Bone marrow (tissue), 2 donors: ENCODE results near the gene FRY.
A peak's percentile ranks its signal among the peaks of the same experiment; 100 is the strongest.

Experiments
- DNase-seq, 2 donors: peaks; one replicate each; lab custom pipeline; 2025; lab: John Stamatoyannopoulos, UW

Gene FRY

DNA sequence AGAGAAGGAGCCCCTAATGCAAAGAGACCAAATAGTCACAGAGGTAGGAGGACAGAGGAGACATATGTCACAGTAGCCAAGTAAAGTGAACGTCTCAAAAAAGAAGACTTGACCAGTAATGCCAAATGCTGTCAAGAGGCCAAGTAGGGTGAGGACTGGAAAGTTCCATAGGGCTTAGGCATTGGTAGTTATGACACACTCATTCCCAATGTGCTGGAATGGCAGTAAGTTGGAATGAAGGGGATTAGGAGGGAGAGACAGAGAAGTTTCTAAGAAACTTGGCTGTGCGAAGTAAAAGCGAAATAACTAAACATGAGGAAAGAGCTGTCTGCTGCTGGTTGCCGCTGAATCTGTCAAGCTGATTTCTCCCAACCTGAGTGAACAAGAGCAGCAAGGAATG is 14.9 kb upstream of the FRY start:
- no peak for DNase-seq

- DNase-seq: no peak
Observed at GRCh38 chr13:32017474-32017873, 14.1 kb upstream of the FRY start.

DNA sequence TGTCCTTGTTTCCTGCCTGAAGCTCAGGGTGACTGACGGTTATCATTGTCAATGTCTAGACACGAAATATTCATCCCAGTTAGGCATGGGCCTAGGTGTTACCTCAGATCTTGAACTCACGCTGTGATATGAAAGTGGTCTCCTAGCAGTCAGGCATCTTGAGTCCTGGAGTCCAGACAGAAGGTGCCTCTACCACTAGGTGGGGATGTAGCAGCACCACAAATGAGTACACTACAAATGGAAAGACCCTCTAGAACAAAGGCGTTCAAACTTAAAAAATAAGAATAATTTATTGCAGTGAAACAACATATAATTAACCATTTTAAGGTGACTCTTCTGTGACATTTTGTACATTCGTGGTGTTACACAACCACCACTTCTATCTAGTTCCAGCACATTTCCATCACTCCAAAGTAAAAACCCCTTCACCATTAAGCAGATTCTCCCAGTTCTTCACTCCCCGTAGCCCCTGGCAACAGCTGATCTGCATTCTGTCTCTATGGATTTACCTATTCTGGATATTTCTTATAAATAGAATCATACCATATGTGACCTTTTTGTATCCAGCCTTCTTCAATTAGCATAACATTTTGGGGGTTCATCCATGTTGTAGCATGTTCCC is 11.9 kb upstream of the FRY start:
- peak in 1 of 2 donors; percentile 84 for DNase-seq

GRCh38 chr13:32021785-32022184 is 9.8 kb upstream of the FRY start:
- DNase-seq: no peak

DNA sequence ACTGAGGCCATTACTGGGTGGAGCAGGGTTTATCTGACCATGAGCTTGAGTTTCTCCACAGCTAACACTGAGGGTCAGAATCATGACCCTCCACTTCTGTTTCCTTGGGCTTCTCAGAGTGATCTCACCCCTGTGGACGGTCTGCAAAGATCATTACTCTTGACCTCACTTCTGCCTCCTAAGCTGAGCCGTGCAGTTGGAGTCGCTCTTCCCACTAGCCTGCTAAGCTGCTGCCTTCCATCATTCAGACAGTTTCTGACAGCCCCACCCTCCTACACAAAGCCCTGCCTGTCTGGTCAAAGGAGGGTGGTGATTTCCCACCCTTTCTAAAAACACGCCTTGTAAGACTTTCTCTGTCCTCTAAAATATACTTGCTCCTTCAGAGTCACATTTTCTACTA is 9.3 kb upstream of the FRY start:
- no peak for DNase-seq

DNA sequence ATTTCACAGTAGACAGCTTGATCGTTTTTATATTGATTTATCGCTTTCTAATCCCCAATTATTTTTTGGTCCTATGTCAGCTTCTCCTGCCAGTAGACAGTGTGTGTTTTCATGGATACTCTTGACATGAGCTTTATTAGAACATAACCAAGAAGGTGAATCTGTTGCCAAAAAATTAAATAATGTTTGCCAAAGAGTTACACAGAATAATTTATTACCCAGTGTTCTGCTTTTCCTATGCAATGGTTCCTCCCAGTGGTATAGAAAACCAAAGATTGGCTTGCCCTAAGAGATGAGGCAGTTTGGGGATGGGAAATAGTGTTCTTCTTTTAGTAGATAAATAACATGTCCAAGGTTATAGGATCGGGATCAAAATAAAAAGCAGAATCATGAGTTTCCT is 8.5 kb upstream of the FRY start:
- DNase-seq: no peak

- DNase-seq: peak in 1 of 2 donors; percentile 3
Observed at GRCh38 chr13:32023698-32024097, 7.9 kb upstream of the FRY start.

GRCh38 chr13:32024750-32025149 is 6.8 kb upstream of the FRY start:
- DNase-seq: no peak

DNA sequence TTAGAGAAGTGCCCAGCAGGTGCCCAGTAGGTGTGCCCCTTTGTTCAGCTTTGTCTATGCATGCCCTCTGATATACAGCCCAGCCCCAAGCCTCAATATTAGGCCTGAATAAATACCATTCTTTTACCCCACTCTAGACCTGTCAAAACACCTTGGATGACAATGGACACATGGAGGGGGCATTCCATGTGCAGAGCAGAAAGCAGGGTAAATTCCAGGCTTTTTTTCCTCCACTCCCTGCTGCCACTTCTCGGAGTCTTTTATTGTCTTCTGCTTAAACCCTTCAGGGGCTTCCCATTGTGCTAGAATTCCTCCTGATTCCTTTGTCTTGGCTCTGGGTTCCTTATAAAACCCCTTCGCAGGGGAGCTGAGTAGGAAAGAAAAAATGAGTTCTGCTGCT is 5.8 kb upstream of the FRY start:
- DNase-seq: no peak

GRCh38 chr13:32026623-32027022 is 5.0 kb upstream of the FRY start:
- DNase-seq: no peak

DNA sequence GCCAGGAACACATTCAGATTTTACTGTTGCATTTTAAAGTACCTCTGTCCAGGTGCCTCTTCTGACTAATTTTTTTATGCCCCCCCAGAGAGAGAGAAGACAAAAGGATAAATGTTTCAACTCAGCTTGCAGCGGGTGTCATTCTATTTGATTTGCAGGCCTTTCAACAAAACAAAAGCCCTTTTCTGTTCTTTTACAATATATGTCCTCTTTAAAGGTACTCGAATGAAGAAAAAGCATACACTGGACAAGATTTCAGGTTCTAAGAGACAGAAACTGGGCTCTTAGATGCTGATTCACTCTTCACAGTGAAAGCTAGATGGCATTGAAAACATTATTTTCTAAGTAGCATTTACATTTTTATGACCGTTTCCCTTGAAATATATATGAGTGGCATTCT is 2.9 kb upstream of the FRY start:
- no peak for DNase-seq

DNA sequence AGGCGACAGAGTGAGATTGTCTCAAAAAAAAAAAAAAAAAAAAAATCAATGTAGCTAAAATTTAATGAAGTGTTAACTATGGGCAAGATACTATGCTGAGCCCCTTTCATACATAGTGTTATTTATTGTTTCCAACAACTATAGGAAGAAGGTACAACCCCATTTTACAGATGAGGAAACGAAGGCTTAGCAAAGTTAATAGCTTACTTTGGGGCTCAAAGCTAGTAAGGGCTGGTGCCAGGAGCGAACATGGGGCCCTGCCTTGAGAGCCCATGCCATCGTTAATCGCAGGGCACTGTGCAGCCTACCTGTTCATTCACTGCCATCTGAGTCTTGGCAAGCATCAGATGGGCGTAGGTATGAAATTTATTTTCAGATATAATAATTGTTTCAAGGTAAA is 1.9 kb upstream of the FRY start:
- DNase-seq: no peak

DNA sequence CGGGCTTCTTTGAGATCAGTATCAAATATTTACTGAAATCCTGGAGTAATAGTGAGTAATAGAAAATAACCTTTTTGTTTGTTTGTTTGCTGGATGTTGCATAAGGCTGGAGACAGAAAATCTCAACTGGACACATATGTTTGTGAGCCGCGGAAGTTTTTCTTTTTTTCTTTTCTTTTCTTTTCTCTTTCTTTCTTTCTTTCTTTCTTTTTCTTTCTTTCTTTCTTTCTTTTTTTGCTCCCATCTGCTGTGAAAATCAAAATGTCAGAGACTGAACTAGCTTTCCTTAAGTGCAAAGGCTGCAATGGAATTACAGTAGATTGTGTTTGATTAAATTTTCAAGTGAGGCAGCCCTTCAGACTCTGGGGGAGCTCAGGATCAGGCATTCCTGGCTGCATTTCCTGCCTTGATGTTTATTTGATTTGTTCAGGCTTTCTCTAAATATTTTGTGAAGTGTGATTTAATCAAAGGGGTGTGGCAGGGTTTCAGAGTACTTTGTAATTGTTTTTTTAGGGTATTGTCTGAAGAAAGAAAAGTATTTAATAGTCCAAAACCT is 319 bp downstream of the FRY start:
- no peak for DNase-seq

GRCh38 chr13:32032759-32033158 is 1.2 kb downstream of the FRY start:
- no peak for DNase-seq

DNA sequence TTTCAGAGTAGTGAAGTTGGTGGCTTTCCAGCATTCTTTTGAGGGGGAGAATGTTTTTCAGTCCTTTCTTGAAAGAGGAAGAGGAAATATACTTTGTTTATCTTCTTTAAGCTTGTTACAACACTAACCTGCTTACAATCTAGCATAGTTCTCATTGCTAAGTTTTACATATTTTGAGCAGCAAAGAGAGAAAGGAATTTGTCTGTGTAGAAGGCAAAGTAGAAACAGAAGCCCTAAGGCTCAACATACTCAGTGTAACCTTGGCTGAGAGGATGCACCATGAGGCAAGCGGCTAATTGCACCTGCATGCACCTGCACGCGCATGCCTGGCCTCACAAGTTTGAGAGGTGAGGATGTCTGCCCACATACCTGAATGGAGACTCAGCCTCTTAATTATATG is 2.2 kb downstream of the FRY start:
- DNase-seq: no peak

DNA sequence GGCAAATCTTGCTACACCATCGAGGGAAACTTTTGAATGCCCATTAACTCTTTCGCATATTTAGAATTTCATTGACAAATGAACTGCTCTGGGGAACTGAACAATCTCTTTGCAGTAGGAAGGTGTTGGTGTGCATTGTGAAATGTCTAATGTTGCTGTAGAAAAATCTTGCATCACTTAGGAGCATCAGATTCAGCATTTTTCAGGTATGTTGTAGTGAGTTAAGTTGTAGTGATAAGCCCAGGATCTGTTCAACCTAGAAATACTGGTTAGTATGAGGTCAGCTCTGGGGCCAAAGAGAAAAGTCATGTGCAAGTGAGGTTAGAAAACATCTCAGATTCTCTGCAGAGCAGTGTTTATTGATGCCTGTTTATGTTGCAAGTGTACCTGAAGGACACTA is 4.1 kb downstream of the FRY start:
- no peak for DNase-seq

- DNase-seq: peak in 1 of 2 donors; percentile 15
Observed at GRCh38 chr13:32036126-32036695, 4.6 kb downstream of the FRY start.

GRCh38 chr13:32036757-32037156 is 5.2 kb downstream of the FRY start:
- DNase-seq: no peak

GRCh38 chr13:32037471-32037870 is 5.9 kb downstream of the FRY start:
- DNase-seq: no peak

- no peak for DNase-seq
Observed at GRCh38 chr13:32038343-32038742, 6.8 kb downstream of the FRY start.

DNA sequence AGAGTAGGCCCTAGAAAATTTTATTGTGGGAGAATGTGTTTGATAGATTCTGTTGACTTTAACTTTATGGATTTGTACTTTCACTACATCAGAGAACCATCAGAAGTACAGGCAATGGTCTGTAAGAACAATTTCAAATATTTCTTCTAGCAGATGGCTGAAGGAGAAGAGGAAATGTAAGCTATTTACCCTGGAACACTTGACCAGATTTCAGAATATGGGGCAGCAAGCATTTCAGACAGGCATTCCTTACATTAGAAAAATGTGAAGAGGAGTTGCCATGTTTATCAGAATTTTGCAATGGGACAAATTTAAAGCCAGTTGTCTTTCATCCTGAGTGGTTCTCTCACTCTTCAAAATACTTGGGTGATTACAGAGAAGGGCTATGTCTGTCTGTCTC is 7.5 kb downstream of the FRY start:
- DNase-seq: no peak

- DNase-seq: no peak
Observed at GRCh38 chr13:32039528-32039927, 8.0 kb downstream of the FRY start.

DNA sequence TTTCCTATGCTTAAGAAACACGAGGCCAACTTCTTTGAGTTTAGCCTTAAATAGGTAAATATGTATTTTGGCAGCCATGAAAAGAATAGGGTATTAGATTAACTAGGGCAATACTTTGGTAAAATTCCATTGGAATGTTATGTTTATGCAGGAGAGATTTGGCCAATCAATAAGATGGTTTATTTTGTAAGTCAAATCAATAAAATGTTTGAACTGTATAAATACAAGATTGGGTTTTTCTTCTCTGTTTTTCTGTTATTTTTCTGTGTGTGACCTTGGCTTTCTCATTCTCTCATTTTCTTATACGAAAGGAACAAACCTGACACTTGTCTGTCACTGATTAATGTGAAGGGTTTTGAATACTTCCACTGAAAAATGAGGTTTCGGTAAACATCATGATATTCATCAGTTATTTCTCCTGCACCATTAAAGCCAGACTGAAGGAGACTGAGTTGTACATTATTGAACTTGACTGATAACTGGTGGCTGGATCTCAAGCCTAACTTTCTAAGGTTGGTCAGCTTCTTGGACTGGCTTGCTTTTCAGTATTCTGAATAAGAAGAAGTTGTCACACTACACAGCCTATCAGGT is 8.6 kb downstream of the FRY start:
- DNase-seq: no peak

DNA sequence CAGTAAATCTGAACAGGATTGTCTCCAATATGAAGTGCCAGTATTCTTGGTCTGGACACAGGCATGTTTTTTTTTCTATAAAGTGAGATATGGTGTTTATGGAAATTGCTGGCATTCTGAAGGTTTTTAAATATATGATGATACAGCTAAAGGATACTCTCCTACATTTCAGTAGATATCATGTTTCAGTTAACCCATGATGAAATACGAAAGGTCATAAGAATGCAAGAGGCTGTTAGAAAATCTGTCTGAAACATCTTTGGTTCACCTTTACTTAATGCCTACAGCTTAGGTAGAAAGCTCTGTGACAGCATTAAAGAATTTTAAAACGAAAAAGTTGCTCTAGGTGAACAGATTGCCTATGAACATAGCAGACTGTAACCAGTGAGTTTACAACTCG is 9.1 kb downstream of the FRY start:
- no peak for DNase-seq
